K562 (cell line): ENCODE results near the gene NPR2. TPM values are rescaled to one million over a fixed set of nuclear protein-coding genes. Genes with fewer than 3 reads are reported as not detected.

Source experiments
- ATAC-seq: fragments of 200-7000 bp; cut with Tn5 transposase; 3 replicates; pipeline ENCODE4 v1.9.1; 2020; ENCODE audit warnings: moderate library complexity
- BruUV-seq: library from RNA; stranded (reverse); fragments of 400-500 nt; replicated peaks from 2 replicates; lab custom pipeline; 2021; lab: Mats Ljungman, UMichigan
- CTCF ChIA-PET: fragments of 300-600 bp; formaldehyde crosslinking; extraction: SDS; loops from one replicate; lab custom pipeline; 2021; ENCODE audit warnings: low intra/inter-chr PET ratio; lab: Yijun Ruan, JAX
- POLR2A ChIA-PET: fragments of 300-600, 350-650 bp; sonication (Branson Sonifier 250); formaldehyde crosslinking; extraction: SDS; loops from one replicate; lab custom pipeline; 2021; ENCODE audit warnings: antibody characterized with exemption, inconsistent platforms; lab: Yijun Ruan, JAX
- DNase-seq, 4 experiments: peaks; one replicate each; pipeline versions ENCODE4 v3.0.0 to v3.0.0-alpha.2; 2011 to 2018; ENCODE audit warnings: low spot score in 3 of 4, mixed read lengths in 3 of 4; ENCODE audit errors: extremely low read depth in 1 of 4
- FAIRE-seq: peaks from 2 replicates; lab custom pipeline; 2011; peaks lifted over from hg19 to GRCh38; lab: Jason Lieb, UNC
- H2AFZ ChIP-seq: 2 replicates; pipeline ENCODE4 v1.6.0; 2011; ENCODE audit warnings: low read depth, low read length, control low read depth, inconsistent platforms
- H3K27ac ChIP-seq: fragments of 200-600 bp; 3 replicates; pipeline ENCODE4 v1.8.0; 2011; ENCODE audit warnings: low read depth, mild to moderate bottlenecking, control low read depth, inconsistent platforms, low read length, moderate library complexity, mixed read lengths; ENCODE audit errors: extremely low read depth
- H3K27me3 ChIP-seq, 2 experiments: fragments of 300-600 bp in 1 of 2; 2 replicates in 1 of 2; 3 replicates in 1 of 2; pipeline versions ENCODE4 v1.6.0 to v1.8.0; 2011; ENCODE audit warnings: inconsistent platforms in 2 of 2, low read length in 2 of 2, mild to moderate bottlenecking in 1 of 2, mixed read lengths in 1 of 2, moderate library complexity in 1 of 2; ENCODE audit not compliant: control insufficient read depth in 2 of 2, insufficient read depth in 2 of 2
- H3K36me3 ChIP-seq: fragments of 300-600 bp; 3 replicates; pipeline ENCODE4 v1.8.0; 2011; ENCODE audit warnings: mild to moderate bottlenecking, low read length, inconsistent platforms; ENCODE audit not compliant: control insufficient read depth, insufficient read depth
- H3K4me1 ChIP-seq, 2 experiments: fragments of 200-600 bp in 1 of 2; replicated peaks in 1 of 2; 2 replicates in 1 of 2; 3 replicates in 1 of 2; pipeline versions ENCODE4 v1.5.1 to v1.8.0; 2011; ENCODE audit warnings: inconsistent platforms in 2 of 2, low read length in 2 of 2, mild to moderate bottlenecking in 1 of 2, mixed read lengths in 1 of 2, moderate library complexity in 1 of 2; ENCODE audit not compliant: control insufficient read depth in 2 of 2, insufficient read depth in 2 of 2
- H3K4me2 ChIP-seq: 2 replicates; pipeline ENCODE4 v1.6.1; 2011; ENCODE audit warnings: low read length, control low read depth, inconsistent platforms, mixed read lengths; ENCODE audit not compliant: insufficient read depth
- H3K4me3 ChIP-seq: fragments of 200-600 bp; sonication (generic), shearing (Covaris generic); 2 replicates; pipeline ENCODE4 v1.5.1; 2016; ENCODE audit warnings: control low read depth, inconsistent platforms
- H3K79me2 ChIP-seq: fragments of 200-600 bp; 3 replicates; pipeline ENCODE4 v1.8.0; 2011; ENCODE audit warnings: low read length, inconsistent platforms; ENCODE audit not compliant: control insufficient read depth, insufficient read depth
- H3K9ac ChIP-seq, 2 experiments: 2 replicates each; pipeline versions ENCODE4 v1.6.0 to v1.6.1; 2011; ENCODE audit warnings: low read depth in 2 of 2, low read length in 2 of 2, control low read depth in 1 of 2, inconsistent platforms in 1 of 2, mild to moderate bottlenecking in 1 of 2, mixed read lengths in 1 of 2; ENCODE audit not compliant: insufficient read depth in 1 of 2
- H3K9me1 ChIP-seq: one replicate; pipeline ENCODE4 v1.6.0; 2011; ENCODE audit warnings: inconsistent platforms, mild to moderate bottlenecking, low read length, moderate library complexity; ENCODE audit not compliant: control insufficient read depth, insufficient read depth
- H3K9me3 ChIP-seq: replicated peaks from 2 replicates; pipeline ENCODE4 v1.5.1; 2011; ENCODE audit warnings: low read depth, low read length, inconsistent platforms; ENCODE audit not compliant: control insufficient read depth, insufficient read depth
- H4K20me1 ChIP-seq: replicated peaks from 2 replicates; pipeline ENCODE4 v1.6.1; 2011; ENCODE audit warnings: low read length, inconsistent platforms, mixed read lengths; ENCODE audit not compliant: control insufficient read depth, insufficient read depth
- CREB3L1 ChIP-seq: fragments of 450-650 bp; IDR thresholded peaks from 2 replicates; pipeline ENCODE4 v1.6.1; 2014; ENCODE audit warnings: low read depth, mild to moderate bottlenecking, moderate library complexity, borderline replicate concordance
- ESRRA ChIP-seq: fragments of 450-650 bp; IDR thresholded peaks from 2 replicates; pipeline ENCODE4 v1.6.1; 2014; ENCODE audit warnings: low read depth, mild to moderate bottlenecking, moderate library complexity, borderline replicate concordance
- GATAD2A ChIP-seq: fragments of 450-650 bp; IDR thresholded peaks from 2 replicates; pipeline ENCODE4 v1.6.1; 2017
- KLF16 ChIP-seq: IDR thresholded peaks from 2 replicates; pipeline ENCODE4 v1.6.1; 2016; ENCODE audit warnings: antibody characterized with exemption
- LEF1 ChIP-seq: fragments of 450-650 bp; IDR thresholded peaks from 2 replicates; pipeline ENCODE4 v1.6.1; 2016; ENCODE audit warnings: mild to moderate bottlenecking
- MAFK ChIP-seq: IDR thresholded peaks from 2 replicates; pipeline ENCODE4 v1.6.1; 2011; ENCODE audit warnings: low read length, improper control_type of control experiment
- POU5F1 ChIP-seq: fragments of 150-350 bp; IDR thresholded peaks from 2 replicates; pipeline ENCODE4 v1.6.1; 2014; ENCODE audit warnings: borderline replicate concordance, low read length, low read depth, mild to moderate bottlenecking; ENCODE audit not compliant: partially characterized antibody
- RBM14 ChIP-seq: fragments of 200-400 bp; formaldehyde crosslinking; IDR thresholded peaks from 2 replicates; pipeline ENCODE4 v1.6.1; 2018; ENCODE audit warnings: low read depth, mild to moderate bottlenecking, low read length, moderate library complexity, borderline replicate concordance; ENCODE audit not compliant: insufficient read depth
- SMAD1 ChIP-seq: fragments of 150-350 bp; IDR thresholded peaks from 2 replicates; pipeline ENCODE4 v1.6.1; 2014; ENCODE audit warnings: low read length, low read depth; ENCODE audit not compliant: partially characterized antibody
- SNRNP70 ChIP-seq: fragments of 200-400 bp; formaldehyde crosslinking; optimal IDR thresholded peaks from 2 replicates; pipeline ENCODE3; 2017; ENCODE audit warnings: low read depth, low read length
- TAF1 ChIP-seq: IDR thresholded peaks from 2 replicates; pipeline ENCODE4 v1.6.1; 2011; ENCODE audit warnings: mild to moderate bottlenecking, low read length, moderate library complexity; ENCODE audit not compliant: insufficient read depth, control insufficient read depth, severe bottlenecking; ENCODE audit errors: extremely low read depth
- ZFP36 ChIP-seq: fragments of 150-350 bp; IDR thresholded peaks from 2 replicates; pipeline ENCODE4 v1.6.1; 2018; ENCODE audit warnings: low read length, low read depth; ENCODE audit not compliant: partially characterized antibody
- ZFX ChIP-seq: sonication (generic); formaldehyde crosslinking; IDR thresholded peaks from 2 replicates; pipeline ENCODE4 v1.8.0; 2022; ENCODE audit warnings: mild to moderate bottlenecking, missing genetic modification reagents, moderate library complexity
- ZNF518B ChIP-seq: fragments of 250-450 bp; sonication (Bioruptor Pico); IDR thresholded peaks from 2 replicates; pipeline ENCODE4 v1.5.0; 2021; ENCODE audit warnings: mild to moderate bottlenecking, moderate library complexity
- WGBS: fragments of 100-300 bp; shearing (Covaris generic); methylation state at CpG from one replicate; pipeline ENCODE4 v1.1.6; 2016; ENCODE audit warnings: low coverage, mixed read lengths; ENCODE audit not compliant: insufficient coverage; ENCODE audit errors: missing lambda C conversion rate; 5-methylcytosine and 5-hydroxymethylcytosine counted together
- in situ Hi-C: fragments of 300-500 bp; cut with MboI; formaldehyde crosslinking; loops from 4 replicates; pipeline ENCODE4 v1.15.0; 2018; ENCODE audit warnings: inconsistent platforms, mixed read lengths
- intact Hi-C: fragments of 100-400 bp; cut with micrococcal nuclease; formaldehyde crosslinking; loops from 2 replicates; pipeline ENCODE4 v1.14.2; 2022
- polyA plus RNA-seq, 8 experiments: library from polyadenylated mRNA; depleted of rRNA in 4 of 8; stranded (reverse) in 5 of 8; unstranded in 3 of 8; fragments of >200 nt; fragmentation: Nextera tagmentation in 2 of 8; fragmentation: Illumina TruSeq in 1 of 8; extraction: Ambion mirVana in 2 of 8; extraction: Trizol in 1 of 8; gene quantifications; 2 replicates each; pipeline versions ENCODE4 v1.2.1 to v1.2.3, GENCODE V29; 2011 to 2014; ENCODE audit warnings: inconsistent platforms in 1 of 8, missing spikeins in 1 of 8
- total RNA-seq, 7 experiments: library from RNA; depleted of rRNA in 6 of 7; stranded (reverse); fragments of >200 nt in 6 of 7; fragmentation: Illumina TruSeq in 2 of 7; extraction: Trizol in 2 of 7; gene quantifications; 2 replicates each; pipeline versions ENCODE4 v1.2.1 to v1.2.3, GENCODE V29; 2011 to 2021; ENCODE audit warnings: low replicate concordance in 1 of 7

The NPR2 gene
- total and polyA plus RNA-seq, 9 of the 15 experiments (the other 6 are each of a cell fraction or from before 2014, with no cell fraction given), result 2.4 to 12.9 (median 6.0) TPM

GRCh38 chr9:35841645-35841900 lies 50.2 kb downstream of the NPR2 start:
- DNase-seq (no peak), FAIRE-seq (no peak), ATAC-seq (no peak)
- CTCF ChIA-PET, result no interaction called here
- H3K36me3 ChIP-seq, result no peaks in the 10 kb centered on the region
- BruUV-seq, result no TSS peak
- peaks cover 0 to 11% of the 10 kb centered on the region in 2 experiments; a peak in 2 of 5 replicates for H3K4me1 ChIP-seq
- H3K27ac ChIP-seq, result no peak overlapping the region
- no peaks in the 10 kb centered on the region for H4K20me1 ChIP-seq
- H2AFZ ChIP-seq, result no peak overlapping the region
- no peak overlapping the region for H3K4me2 ChIP-seq
- TF ChIP-seq GATAD2A (no peak), RBM14 (no peak), CREB3L1 (no peak), ZFX (no peak), SMAD1 (no peak), POU5F1 (no peak), MAFK (no peak), TAF1 (no peak), ESRRA (no peak), LEF1 (no peak), SNRNP70 (no peak), ZFP36 (no peak), ZNF518B (CRISPR knock-in tag) (no peak), KLF16 (no peak)
- no peaks in the 10 kb centered on the region for H3K79me2 ChIP-seq
- H3K9me3 ChIP-seq, result no peaks in the 10 kb centered on the region
- intact Hi-C loops, result no loop called here
- no peak overlapping the region for H3K9ac ChIP-seq
- no peaks in the 10 kb centered on the region for H3K9me1 ChIP-seq
- POLR2A ChIA-PET, result interaction anchor here (0.6 to 0.8 kb wide), 4 partner anchors 10 to 1241 kb away, joined by 3 read pairs; no protein-coding TSS in a partner anchor
- in situ Hi-C loops, result no loop called here
- WGBS, result 16% methylated on average over 5 of the region's 5 CpGs
- peaks cover 0 to 34% of the 10 kb centered on the region in 2 experiments; a peak in 3 of 5 replicates for H3K27me3 ChIP-seq
- no peak overlapping the region for H3K4me3 ChIP-seq
